Endodermal cell (in vitro differentiated cells): ENCODE measurements around the gene TMEM30B. TPM values are rescaled to one million over a fixed set of nuclear protein-coding genes. Genes with fewer than 3 reads are reported as not detected.
"Not testable (repeated sequence)": the region's sequence is repeated elsewhere in the genome, so short reads cannot be mapped to it uniquely, and the experiment has no call there.

ENCODE experiments used
- DNase-seq: peaks from one replicate; pipeline ENCODE4 v3.0.0-alpha.2; 2017
- H3K27ac ChIP-seq: 2 replicates; pipeline ENCODE4 v1.5.1; 2013; ENCODE audit warnings: mild to moderate bottlenecking, low read depth, low read length, moderate library complexity
- H3K27me3 ChIP-seq: 2 replicates; pipeline ENCODE4 v1.6.1; 2013; ENCODE audit warnings: mild to moderate bottlenecking, low read length, moderate library complexity; ENCODE audit not compliant: insufficient read depth, control insufficient read depth, poor library complexity, severe bottlenecking
- H3K36me3 ChIP-seq: 2 replicates; pipeline ENCODE4 v1.7.0; 2013; ENCODE audit warnings: mild to moderate bottlenecking, low read length, moderate library complexity; ENCODE audit not compliant: control insufficient read depth, insufficient read depth
- H3K4me1 ChIP-seq: one replicate; pipeline ENCODE4 v1.7.0; 2013; ENCODE audit warnings: low read length; ENCODE audit not compliant: control insufficient read depth, insufficient read depth
- H3K4me3 ChIP-seq: 2 replicates; pipeline ENCODE4 v1.5.1; 2013; ENCODE audit warnings: mild to moderate bottlenecking, low read length, moderate library complexity
- H3K9ac ChIP-seq: 2 replicates; pipeline ENCODE4 v1.6.1; 2013; ENCODE audit warnings: mild to moderate bottlenecking, low read length, moderate library complexity; ENCODE audit not compliant: poor library complexity, severe bottlenecking; ENCODE audit errors: extremely low read depth
- H3K9me3 ChIP-seq: 2 replicates; pipeline ENCODE4 v1.6.1; 2013; ENCODE audit warnings: mild to moderate bottlenecking, low read length, moderate library complexity; ENCODE audit not compliant: control insufficient read depth
- H3K27ac Mint-ChIP-seq: 2 replicates; pipeline ENCODE4 v1.8.0; 2020; ENCODE audit warnings: mixed read lengths
- H3K27me3 Mint-ChIP-seq: 2 replicates; pipeline ENCODE4 v1.8.0; 2021; ENCODE audit warnings: mild to moderate bottlenecking, mixed read lengths; ENCODE audit not compliant: insufficient read depth
- H3K36me3 Mint-ChIP-seq: 2 replicates; pipeline ENCODE4 v1.8.0; 2020; ENCODE audit warnings: low read depth, mixed read lengths
- H3K4me1 Mint-ChIP-seq: 2 replicates; pipeline ENCODE4 v1.8.0; 2020; ENCODE audit warnings: mixed read lengths
- H3K4me3 Mint-ChIP-seq: 2 replicates; pipeline ENCODE4 v1.8.0; 2020; ENCODE audit warnings: mild to moderate bottlenecking, moderate library complexity, mixed read lengths
- H3K9me3 Mint-ChIP-seq: 2 replicates; pipeline ENCODE4 v1.8.0; 2020; ENCODE audit warnings: mild to moderate bottlenecking, mixed read lengths
- WGBS, 2 experiments: methylation state at CpG; one replicate each; pipeline versions ENCODE4 v1.1.5 to v1.1.7; 2013; ENCODE audit warnings: missing lambda C conversion rate in 2 of 2, mixed read lengths in 1 of 2; ENCODE audit not compliant: insufficient coverage in 1 of 2, insufficient read length in 1 of 2; 5-methylcytosine and 5-hydroxymethylcytosine counted together
- total RNA-seq, 2 donors: library from RNA; stranded (reverse); fragmentation: NEBNext Ultra II Directional in 1 of 2; extraction: Animal tissue kit (Norgen Biotek cat#: 25700) in 1 of 2; gene quantifications; 2 replicates in 1 of 2; 3 replicates in 1 of 2; pipeline ENCODE4 v1.2.1, GENCODE V29; 2021
- TF ChIP-seq, protein P1 (sequence below): fragments of 200-600 bp; sonication (generic); conservative IDR thresholded peaks from 2 replicates; pipeline ENCODE4 v1.5.0; 2021; ENCODE audit warnings: antibody characterized with exemption, mild to moderate bottlenecking

TMEM30B gene
- total RNA-seq, 2 donors from 2014 or later, result 10.1 to 11.4 TPM

DNA sequence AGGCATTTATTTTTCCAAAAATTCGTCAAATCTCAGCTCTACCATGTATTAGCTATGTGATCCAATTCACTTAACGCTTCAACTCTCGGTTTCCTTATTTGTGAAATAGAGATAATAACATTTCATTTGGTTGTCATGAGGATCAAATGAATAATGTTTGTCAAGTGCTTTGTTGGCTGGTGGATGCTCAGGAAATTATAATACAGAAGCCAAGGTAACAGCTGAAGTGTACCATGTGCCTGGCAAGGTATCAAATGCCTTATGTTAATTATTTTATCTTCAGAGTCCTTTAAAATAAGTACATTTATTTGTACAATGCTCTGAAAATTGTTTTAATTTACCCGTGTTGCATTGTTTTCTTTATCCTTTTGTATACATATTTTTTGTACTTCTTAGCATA, 34.2 kb upstream of the TMEM30B start:
- H3K4me1 ChIP-seq, result no peaks in the 10 kb centered on the region
- H3K36me3 ChIP-seq, result no peaks in the 10 kb centered on the region
- H3K27ac ChIP-seq, result no peak overlapping the region
- no peak overlapping the region for H3K4me3 ChIP-seq
- peaks cover 21% of the 10 kb centered on the region for H3K9me3 Mint-ChIP-seq
- peaks cover 3% of the 10 kb centered on the region for H3K9me3 ChIP-seq
- no peaks in the 10 kb centered on the region for H3K36me3 Mint-ChIP-seq
- peaks cover under 1% of the 10 kb centered on the region for H3K27me3 ChIP-seq
- 87 to 89% methylated on average over 1 to 4 of the region's 4 CpGs for whole genome bisulfite sequencing, 2 experiments
- TF ChIP-seq, protein P1, sequence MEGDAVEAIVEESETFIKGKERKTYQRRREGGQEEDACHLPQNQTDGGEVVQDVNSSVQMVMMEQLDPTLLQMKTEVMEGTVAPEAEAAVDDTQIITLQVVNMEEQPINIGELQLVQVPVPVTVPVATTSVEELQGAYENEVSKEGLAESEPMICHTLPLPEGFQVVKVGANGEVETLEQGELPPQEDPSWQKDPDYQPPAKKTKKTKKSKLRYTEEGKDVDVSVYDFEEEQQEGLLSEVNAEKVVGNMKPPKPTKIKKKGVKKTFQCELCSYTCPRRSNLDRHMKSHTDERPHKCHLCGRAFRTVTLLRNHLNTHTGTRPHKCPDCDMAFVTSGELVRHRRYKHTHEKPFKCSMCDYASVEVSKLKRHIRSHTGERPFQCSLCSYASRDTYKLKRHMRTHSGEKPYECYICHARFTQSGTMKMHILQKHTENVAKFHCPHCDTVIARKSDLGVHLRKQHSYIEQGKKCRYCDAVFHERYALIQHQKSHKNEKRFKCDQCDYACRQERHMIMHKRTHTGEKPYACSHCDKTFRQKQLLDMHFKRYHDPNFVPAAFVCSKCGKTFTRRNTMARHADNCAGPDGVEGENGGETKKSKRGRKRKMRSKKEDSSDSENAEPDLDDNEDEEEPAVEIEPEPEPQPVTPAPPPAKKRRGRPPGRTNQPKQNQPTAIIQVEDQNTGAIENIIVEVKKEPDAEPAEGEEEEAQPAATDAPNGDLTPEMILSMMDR, result no peak
- no peak for DNase-seq
- no peak overlapping the region for H3K9ac ChIP-seq
- no peak overlapping the region for H3K27ac Mint-ChIP-seq
- H3K27me3 Mint-ChIP-seq, result peaks cover 3% of the 10 kb centered on the region
- H3K4me3 Mint-ChIP-seq, result no peak overlapping the region
- no peaks in the 10 kb centered on the region for H3K4me1 Mint-ChIP-seq

DNA sequence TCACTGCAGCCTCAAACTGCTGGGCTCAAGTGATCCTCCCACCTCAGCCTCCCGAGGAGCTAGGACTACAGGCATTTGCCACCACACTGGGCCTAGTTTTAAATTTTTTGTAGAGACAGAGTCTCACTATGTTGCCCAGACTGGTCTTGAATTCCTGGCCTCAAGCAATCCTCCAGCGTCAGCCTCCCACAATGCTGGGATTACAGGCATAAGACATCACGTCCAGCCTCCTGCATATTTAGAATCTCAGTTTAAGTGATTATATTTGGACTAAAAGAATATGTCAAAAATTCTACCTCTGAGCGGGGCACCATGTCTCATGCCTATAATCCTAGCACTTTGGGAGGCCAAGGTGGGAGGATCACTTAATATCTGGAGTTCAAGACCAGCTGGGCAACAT, 27.6 kb upstream of the TMEM30B start:
- not testable (repeated sequence) for H3K9ac ChIP-seq, H3K9me3 ChIP-seq, H3K4me1 Mint-ChIP-seq, DNase-seq, H3K4me1 ChIP-seq, H3K27ac ChIP-seq, H3K27me3 Mint-ChIP-seq, H3K27me3 ChIP-seq, H3K27ac Mint-ChIP-seq, H3K4me3 ChIP-seq, H3K36me3 ChIP-seq, H3K4me3 Mint-ChIP-seq, H3K36me3 Mint-ChIP-seq
- 90 to 95% methylated on average over 4 of the region's 4 CpGs for WGBS, 2 experiments
- H3K9me3 Mint-ChIP-seq, result peaks cover 30% of the 10 kb centered on the region

DNA sequence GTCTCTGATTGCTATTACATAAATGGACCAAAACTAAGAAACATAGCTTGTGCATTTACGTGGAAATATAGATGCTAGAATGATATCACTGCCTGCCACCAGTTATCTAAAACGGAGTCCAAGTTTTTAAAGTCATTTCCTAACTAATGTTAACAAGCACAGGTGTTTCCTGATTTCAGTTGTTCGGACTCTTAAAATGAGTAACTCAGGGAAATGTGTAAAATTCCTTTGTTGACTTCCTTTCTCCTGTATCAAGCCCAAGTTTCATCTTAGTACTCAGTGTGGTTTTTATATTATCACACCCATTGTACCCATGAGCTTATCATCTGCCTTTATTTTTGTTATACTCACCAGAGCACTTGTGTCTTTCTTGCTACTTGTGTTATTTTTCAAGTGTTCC, 27.1 kb upstream of the TMEM30B start:
- Mint-ChIP-seq H3K9me3 (peaks cover 25% of the 10 kb centered on the region), H3K36me3 (peaks cover 5% of the 10 kb centered on the region), H3K4me3 (no peak overlapping the region), H3K27me3 (no peaks in the 10 kb centered on the region), H3K27ac (no peak overlapping the region), H3K4me1 (no peaks in the 10 kb centered on the region)
- no peaks in the 10 kb centered on the region for H3K27me3 ChIP-seq
- no peak for DNase-seq
- no peaks in the 10 kb centered on the region for H3K36me3 ChIP-seq
- no peak overlapping the region for H3K9ac ChIP-seq
- 60 to 100% methylated on average over 2 to 3 of the region's 3 CpGs for WGBS, 2 experiments
- TF ChIP-seq, protein P1, result no peak
- no peak overlapping the region for H3K4me3 ChIP-seq
- H3K4me1 ChIP-seq, result no peaks in the 10 kb centered on the region
- H3K9me3 ChIP-seq, result peaks cover 7% of the 10 kb centered on the region
- H3K27ac ChIP-seq, result no peak overlapping the region

DNA sequence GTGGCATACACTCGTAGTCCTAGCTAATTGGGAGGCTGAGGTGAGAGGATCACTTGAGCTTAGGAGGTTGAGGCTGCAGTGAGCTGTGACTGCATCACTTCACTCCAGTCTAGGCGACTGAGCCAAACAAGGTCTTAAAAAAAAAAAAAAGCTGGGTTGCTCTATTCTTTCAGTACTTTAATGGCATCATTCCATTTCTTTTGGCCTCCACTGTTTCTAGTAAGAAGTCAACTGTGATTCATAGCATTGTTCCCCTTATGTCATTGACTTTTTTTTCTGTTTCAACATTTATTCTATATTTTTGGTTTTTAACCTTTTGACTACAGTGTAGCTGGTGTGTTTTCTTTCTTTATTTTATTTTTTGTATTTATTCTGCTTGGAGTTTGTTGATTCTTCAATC, 23.6 kb upstream of the TMEM30B start:
- 90 to 100% methylated on average over 1 to 2 of the region's 2 CpGs for WGBS, 2 experiments
- TF ChIP-seq, protein P1, result no peak
- Mint-ChIP-seq H3K4me3 (no peak overlapping the region), H3K4me1 (no peaks in the 10 kb centered on the region), H3K27me3 (no peaks in the 10 kb centered on the region), H3K9me3 (peaks cover 6% of the 10 kb centered on the region), H3K27ac (no peak overlapping the region), H3K36me3 (peaks cover under 1% of the 10 kb centered on the region)
- Histone ChIP-seq H3K9me3 (no peaks in the 10 kb centered on the region), H3K27ac (no peak overlapping the region), H3K4me3 (no peak overlapping the region), H3K9ac (no peak overlapping the region), H3K36me3 (no peaks in the 10 kb centered on the region), H3K4me1 (no peaks in the 10 kb centered on the region), H3K27me3 (no peaks in the 10 kb centered on the region)
- DNase-seq, result no peak
